NCI-H128 (cell line): ENCODE data around the gene HRNR.

ENCODE experiments used
- DNase-seq: peaks from one replicate; lab custom pipeline; 2025; ENCODE audit not compliant: unreplicated experiment; lab: John Stamatoyannopoulos, UW

HRNR gene

DNA sequence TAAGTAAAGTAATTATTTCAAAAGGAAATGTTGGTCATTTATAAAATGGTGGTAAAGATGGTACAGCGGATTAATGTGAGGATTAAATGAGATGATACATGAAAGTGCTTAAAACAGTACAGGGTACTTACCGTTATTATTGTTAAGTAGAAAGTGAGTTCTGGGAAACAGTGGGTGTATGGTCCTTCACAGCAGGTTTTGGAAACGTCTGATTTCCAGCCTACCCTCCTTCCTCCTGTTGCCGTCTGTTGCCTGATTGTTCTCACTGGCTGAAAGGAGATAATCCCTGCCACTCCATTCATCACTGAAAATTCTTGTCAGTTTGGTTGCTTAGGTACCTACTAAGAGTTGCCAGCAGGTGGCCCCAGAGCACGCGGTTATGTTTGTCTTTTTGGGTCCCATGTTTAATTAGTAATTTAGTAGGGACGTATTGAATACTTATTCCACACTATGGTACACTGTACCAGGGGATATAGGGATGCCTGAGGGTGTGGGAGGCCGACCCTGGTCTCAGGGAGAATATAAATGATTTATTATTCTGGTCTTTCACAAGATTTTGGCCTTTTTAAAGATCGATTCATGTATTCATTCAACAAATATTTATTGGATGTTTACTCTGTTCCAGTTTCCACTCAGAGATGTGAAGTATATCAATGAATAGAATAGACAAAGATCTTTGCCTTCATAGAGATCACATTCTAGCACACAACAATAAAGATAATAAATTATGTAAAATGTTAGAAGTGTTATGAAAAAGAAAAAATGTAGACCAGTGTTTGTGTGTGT lies 34.1 kb downstream of the HRNR start:
- no peak for DNase-seq

DNA sequence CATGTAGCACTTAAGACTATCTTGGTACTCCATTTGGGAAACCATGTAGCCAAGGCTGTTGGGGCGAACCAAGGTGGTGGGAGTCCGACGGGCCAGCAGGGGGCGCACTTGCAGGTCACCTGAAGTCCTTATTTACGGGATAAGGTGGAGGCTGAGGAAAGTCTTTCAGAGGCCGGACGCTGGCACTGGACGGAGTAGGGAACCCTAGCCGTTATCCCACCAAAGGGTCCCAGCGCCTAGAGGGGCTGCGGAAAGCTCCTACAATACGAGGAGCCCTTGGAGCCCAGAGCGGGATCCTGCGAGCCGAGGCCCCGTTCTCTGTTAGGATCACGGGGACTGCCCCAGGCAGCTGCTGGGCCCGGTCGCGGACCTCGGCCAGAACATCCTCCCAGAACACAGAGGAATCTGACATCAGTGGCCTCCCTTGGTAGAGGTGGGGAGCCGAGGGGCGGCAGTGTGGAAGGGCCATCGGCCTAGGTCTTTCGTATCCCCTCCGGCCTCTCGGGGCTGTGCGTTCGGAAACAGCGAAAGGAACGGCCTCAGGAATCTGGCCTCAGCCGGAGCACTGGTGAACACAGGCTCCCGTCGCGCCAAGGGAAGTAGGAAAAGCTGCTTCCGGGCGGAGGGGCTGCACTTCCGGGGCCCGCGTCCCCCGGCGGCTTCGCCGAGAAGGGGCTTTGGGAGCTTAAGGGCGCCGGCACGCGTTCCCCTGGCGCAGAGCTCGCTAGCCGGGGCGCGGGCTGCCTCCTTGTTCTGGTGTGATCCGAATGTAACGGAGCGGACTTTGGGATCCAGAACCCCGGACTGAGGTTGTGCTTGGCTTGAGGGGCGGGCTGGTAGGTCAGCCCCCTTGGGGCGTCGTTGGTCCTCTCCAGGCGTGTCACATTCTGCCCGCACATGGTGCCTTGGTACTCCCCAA lies 35.1 kb downstream of the HRNR start:
- no peak for DNase-seq

GRCh38 chr1:152186556-152187285 lies 37.3 kb downstream of the HRNR start:
- no peak for DNase-seq

DNA sequence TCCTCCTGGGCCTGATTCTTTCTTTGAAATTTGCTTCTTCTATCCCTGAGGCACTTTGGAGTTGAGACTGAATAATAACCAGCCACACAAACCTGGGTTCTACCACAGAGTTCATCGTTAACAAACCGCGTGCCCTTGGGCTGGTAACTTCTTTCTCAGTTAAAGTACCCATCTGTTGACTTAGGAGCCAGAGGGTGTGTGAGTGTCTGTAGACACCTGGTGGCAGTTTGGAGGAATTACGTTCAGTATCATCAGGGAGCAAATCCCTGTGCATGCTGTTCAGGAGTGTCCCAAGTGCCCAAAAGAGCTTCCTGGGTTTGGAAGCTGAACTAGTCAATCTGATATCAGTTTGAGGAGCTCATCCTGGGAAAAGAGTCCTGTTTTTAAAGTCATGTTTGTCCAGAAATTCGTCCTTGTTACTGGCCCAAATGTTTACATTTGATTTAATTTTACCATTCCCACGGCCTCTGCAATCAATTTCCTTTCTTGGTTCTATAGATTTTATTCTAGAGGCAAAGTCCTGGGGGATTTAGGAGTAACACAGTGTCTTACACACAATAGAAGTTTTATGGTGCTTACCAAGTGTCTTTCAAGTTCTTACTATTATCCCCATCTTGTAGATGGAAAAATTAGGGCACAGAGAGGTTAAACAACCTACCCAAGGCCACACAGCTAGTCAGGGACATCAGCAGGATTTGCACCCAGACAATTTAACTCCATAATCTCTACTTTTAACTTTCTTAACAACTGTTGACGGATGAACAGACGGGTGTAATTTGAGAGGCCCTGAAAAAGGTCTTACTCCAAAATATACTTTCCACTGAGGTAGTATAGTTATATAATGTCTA lies 38.2 kb downstream of the HRNR start:
- DNase-seq, result no peak

- DNase-seq, result no peak
These were observed 41.0 kb downstream of the HRNR start for GRCh38 chr1:152182944-152183361.

GRCh38 chr1:152182431-152182830 lies 41.6 kb downstream of the HRNR start:
- no peak for DNase-seq

DNA sequence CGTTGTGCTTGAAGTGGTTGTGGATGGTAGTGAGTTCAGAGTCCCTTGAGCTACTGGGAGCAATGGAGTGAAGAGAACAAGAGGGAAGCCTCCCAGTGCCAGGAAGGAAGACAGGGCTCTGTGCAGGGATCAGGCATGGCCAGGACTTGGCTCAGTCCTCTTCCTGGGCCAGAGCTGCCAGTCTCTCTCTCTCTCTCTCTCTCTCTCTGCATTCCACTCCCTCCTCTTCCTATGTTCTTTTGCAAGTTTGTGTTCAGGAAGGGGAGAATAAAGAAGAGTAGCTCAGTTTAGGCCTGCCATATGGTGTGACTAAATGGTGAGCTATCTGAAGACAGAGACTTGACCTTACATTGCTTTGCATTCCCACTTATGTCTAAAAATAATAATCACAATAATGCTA lies 44.4 kb downstream of the HRNR start:
- DNase-seq, result no peak

DNA sequence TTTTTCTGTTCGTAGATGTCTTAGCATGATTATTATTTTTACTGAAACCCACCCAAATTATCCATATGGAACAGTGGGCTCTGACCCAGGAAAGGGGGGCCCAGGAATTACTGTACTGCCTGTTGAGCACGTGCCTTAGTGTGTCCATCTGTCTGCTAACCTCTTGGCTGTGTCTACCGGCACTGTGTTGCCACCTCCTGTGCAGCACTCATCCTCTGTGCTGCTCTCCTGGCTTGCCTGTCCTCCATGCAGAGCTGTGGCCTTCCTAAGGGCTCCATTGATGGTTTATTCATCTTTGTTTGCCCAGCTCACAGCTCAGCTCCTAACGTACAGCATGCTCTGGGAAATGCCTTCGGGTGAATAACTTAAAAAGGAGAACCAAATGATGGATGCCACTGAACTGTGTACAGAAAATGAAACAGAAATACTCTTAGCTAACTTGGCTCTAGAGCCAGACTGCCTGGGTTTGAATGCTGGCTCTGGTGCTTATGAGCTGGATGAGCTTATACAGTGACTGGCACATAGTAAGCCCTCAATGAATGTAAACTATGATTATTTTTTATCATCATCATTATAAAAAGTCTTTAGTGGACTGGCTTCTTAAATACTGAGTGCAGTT lies 53.6 kb downstream of the HRNR start:
- DNase-seq, result no peak

GRCh38 chr1:152169366-152170025 lies 54.5 kb downstream of the HRNR start:
- no peak for DNase-seq

GRCh38 chr1:152168535-152168868 lies 55.5 kb downstream of the HRNR start:
- no peak for DNase-seq

DNA sequence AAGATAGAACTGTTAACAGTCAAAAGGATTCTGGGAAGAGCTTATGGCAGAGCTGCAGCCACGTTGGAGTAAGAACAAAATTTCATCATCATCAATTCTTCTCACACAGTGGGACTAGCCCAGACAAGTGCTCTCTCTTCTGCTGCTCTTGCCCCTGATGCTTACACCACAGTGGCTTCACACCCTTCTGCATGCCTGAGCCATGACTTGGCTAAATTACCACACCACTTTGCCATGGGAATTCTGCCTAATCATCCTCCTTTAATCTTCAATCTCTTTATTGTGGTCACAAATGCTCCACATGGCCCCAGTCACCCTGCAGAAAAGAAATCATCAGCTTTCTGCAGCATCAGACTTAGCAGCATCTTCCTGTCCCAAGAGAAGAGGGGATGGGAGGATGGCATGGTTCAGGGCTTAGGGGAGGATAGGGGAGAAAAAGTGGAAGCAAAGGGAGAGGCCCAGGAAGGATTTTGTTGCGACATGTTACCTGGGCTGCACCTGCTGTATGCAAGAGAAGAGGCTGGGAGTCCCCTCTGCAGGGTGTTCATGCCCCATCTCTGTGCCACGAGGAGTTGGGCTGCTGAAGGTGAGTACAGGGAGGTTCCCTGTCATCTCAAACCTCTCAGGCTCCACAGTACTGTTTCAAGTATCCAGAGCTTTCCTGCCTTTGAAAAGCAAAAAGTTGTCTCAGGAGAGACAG lies 56.0 kb downstream of the HRNR start:
- DNase-seq, result no peak

DNA sequence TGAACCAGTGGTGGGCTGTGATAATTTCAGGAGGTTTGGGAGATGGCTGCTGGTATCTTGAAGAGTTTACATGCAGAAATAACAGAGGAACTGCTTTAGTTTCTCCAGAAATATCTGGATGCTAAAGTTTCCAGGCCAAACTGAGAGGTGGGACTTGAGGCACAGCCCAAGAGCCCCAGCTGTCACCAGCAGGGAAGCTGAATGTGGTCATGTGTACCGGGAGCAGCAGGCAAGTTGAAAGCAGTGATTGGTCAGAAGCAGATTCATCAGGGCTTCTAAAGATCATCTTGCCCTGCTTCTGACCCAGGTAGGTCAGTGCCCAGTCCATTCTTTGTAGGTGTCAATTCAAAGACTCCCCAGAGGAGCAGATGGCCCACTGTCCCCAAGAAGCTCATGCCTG lies 57.0 kb downstream of the HRNR start:
- no peak for DNase-seq

GRCh38 chr1:152165286-152166077 lies 58.5 kb downstream of the HRNR start:
- no peak for DNase-seq

DNA sequence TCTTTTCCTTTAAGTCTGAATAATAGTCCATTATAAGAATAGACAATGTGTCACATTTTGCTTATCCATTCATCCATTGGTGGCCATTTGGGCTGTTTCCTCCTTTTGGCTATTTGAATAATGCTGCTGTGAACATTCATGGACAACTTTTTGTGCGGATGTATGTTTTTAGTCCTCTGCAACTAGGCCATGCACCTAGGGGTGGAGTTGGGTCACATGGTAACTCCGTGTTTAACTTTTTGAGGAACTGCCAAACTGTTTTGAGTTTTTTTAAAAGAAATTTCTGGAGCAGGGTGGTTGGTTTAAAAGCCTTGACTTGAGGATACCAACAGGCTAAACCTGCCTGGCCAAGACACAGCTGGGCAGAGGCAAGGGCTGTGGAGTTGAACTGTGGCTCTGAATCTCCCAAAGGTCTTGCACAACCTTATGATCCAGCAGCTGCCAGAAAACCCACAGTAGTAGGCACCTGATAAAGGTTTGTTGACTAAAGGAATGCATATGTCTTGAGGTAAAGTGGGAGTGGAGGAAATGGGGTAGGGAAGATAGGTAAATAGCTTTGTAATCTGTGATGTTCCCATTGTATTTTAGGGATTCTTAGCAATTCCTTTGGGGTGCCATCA lies 59.4 kb downstream of the HRNR start:
- DNase-seq, result no peak

GRCh38 chr1:152162792-152163463 lies 61.1 kb downstream of the HRNR start:
- DNase-seq, result no peak
